OCI-LY7 (cell line): ENCODE data around the gene EFNA2.

Experiments used
- CTCF ChIP-seq: fragments of 200-600 bp; sonication (generic); conservative IDR thresholded peaks from 2 replicates; pipeline ENCODE4 v1.5.1; 2014; ENCODE audit warnings: mild to moderate bottlenecking, antibody characterized with exemption, low read length, moderate library complexity, mixed read lengths
- EZH2phosphoT487 ChIP-seq: fragments of 200-600 bp; sonication (generic); IDR thresholded peaks from 2 replicates; pipeline ENCODE4 v1.6.1; 2018; ENCODE audit warnings: low read depth, borderline replicate concordance, mild to moderate bottlenecking, mixed run types, antibody characterized with exemption, low read length, moderate library complexity, mixed read lengths

GRCh38 chr19:1299801-1300200 is 14.1 kb downstream of the EFNA2 start:
- TF ChIP-seq CTCF (no peak), EZH2phosphoT487 (no peak)
